ENCODE data around the gene GCSAM.

DNA sequence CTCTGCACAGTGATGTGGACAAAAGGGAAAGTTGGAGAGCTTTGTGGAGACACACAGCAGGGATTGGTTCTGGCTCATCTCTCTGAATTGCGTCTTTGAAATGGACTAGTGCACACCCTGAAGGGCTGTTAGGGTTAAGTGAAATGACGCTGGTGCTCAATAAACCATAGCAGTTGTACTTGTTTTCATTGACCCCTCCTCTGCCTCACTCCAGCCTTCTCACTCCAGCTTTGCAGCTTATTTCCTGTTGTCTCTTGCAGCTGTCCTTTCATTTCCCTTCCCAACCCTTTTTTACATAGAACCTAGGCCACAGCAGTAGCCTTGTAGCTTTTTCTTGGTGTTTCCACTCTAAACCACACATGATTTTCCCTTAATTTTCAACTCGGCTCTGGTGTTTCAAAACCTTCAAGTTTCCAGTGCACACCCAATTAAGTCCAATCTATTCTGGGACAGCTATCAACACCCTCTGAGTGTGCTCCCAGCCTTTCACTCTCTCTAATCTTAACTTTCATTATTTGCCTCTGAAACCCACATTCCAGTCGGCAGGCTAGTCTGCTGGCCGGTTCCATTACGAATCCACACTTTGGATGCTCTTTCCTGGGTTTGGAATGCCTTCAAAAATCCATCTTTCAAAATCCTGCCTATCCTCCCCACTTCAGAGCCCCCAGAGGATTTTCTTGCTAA, 40.4 kb downstream of the GCSAM start:
- TF ChIP-seq TARDBP (IDR thresholded peaks at IDR 0.05) (no peak), FOXA1 (IDR thresholded peaks at IDR 0.05) (no peak), L3MBTL2 (conservative IDR thresholded peaks at IDR 0.05) (no peak), SP1 (IDR thresholded peaks at IDR 0.05) (no peak), ELF4 (IDR thresholded peaks at IDR 0.05) (no peak), ARNT (IDR thresholded peaks at IDR 0.05) (no peak), LEF1 (IDR thresholded peaks at IDR 0.05; ENCODE audit: borderline replicate concordance) (no peak), FOXK2 (IDR thresholded peaks at IDR 0.05) (no peak), SUZ12 (IDR thresholded peaks at IDR 0.05) (no peak), FOXM1 (IDR thresholded peaks at IDR 0.05; ENCODE audit: borderline replicate concordance) (no peak), ZNF384 (IDR thresholded peaks at IDR 0.05) (no peak), CTBP1 (IDR thresholded peaks at IDR 0.05; ENCODE audit: borderline replicate concordance) (no peak)

Measured in HEK293T (cell line).